Cardiac muscle cell (in vitro differentiated cells and primary cell): ENCODE measurements around the gene CCL4. TPM values are rescaled to one million over a fixed set of nuclear protein-coding genes. Genes with fewer than 3 reads are reported as not detected.
"Not testable (repeated sequence)": the region's sequence is repeated elsewhere in the genome, so short reads cannot be mapped to it uniquely, and the experiment has no call there.

ENCODE experiments used
- DNase-seq, 2 donors: peaks; one replicate each; pipeline versions ENCODE4 v3.0.0 to v3.0.0-alpha.2; 2010 to 2017; ENCODE audit warnings: low read depth in 1 of 2, low spot score in 1 of 2
- H3K27ac ChIP-seq: fragments of 200-600 bp; sonication (generic); 2 replicates; pipeline ENCODE4 v1.5.1; 2016
- H3K27me3 ChIP-seq: fragments of 200-600 bp; sonication (generic); 2 replicates; pipeline ENCODE4 v1.6.0; 2016; ENCODE audit warnings: control low read depth
- H3K36me3 ChIP-seq: fragments of 200-600 bp; sonication (generic); 2 replicates; pipeline ENCODE4 v1.5.1; 2016; ENCODE audit warnings: control low read depth
- H3K4me1 ChIP-seq: fragments of 200-600 bp; sonication (generic); 2 replicates; pipeline ENCODE4 v1.8.1; 2017; ENCODE audit warnings: low read depth, mild to moderate bottlenecking, mixed run types
- H3K4me3 ChIP-seq: fragments of 200-600 bp; sonication (generic); 2 replicates; pipeline ENCODE4 v1.5.1; 2016; ENCODE audit warnings: mild to moderate bottlenecking
- H3K9me3 ChIP-seq: fragments of 200-600 bp; sonication (generic); 2 replicates; pipeline ENCODE4 v1.5.1; 2017; ENCODE audit warnings: low read depth, mild to moderate bottlenecking, control low read depth
- CTCF ChIP-seq: IDR thresholded peaks from 2 replicates; pipeline ENCODE4 v1.5.1; 2012; ENCODE audit warnings: low read depth, mild to moderate bottlenecking, low read length
- polyA plus RNA-seq: library from polyadenylated mRNA; unstranded; fragments of >200 nt; fragmentation: Nextera tagmentation; extraction: Ambion mirVana; gene quantifications from 2 replicates; pipeline ENCODE4 v1.2.1, GENCODE V29; 2016
- total RNA-seq: library from RNA; depleted of rRNA; stranded (reverse); fragments of >200 nt; gene quantifications from 2 replicates; pipeline ENCODE4 v1.2.3, GENCODE V29; 2016

CCL4 gene
- total RNA-seq (not detected in 2 replicates), polyA plus RNA-seq (not detected in 2 replicates)

- H3K36me3 ChIP-seq, H3K4me1 ChIP-seq, H3K27me3 ChIP-seq, DNase-seq, H3K4me3 ChIP-seq, H3K9me3 ChIP-seq, H3K27ac ChIP-seq: not testable (repeated sequence)
Observed at GRCh38 chr17:36103401-36103975, at the start of gene CCL4. Gene CCL4, plus strand, starts transcription at chr17:36103827. Its CDS starts 79 bp downstream, at chr17:36103906.

GRCh38 chr17:36055171-36055570 lies 48.5 kb upstream of the CCL4 start:
- peaks cover 7% of the 10 kb centered on the region for H3K4me1 ChIP-seq
- no peak overlapping the region for H3K27ac ChIP-seq
- no peak for DNase-seq
- H3K9me3 ChIP-seq: no peaks in the 10 kb centered on the region
- H3K4me3 ChIP-seq: no peak overlapping the region
- no peaks in the 10 kb centered on the region for H3K36me3 ChIP-seq
- no peaks in the 10 kb centered on the region for H3K27me3 ChIP-seq
- no peak for TF ChIP-seq CTCF

- Histone ChIP-seq H3K9me3 (no peaks in the 10 kb centered on the region), H3K4me3 (no peak overlapping the region), H3K4me1 (peaks cover 7% of the 10 kb centered on the region), H3K27ac (no peak overlapping the region), H3K36me3 (no peaks in the 10 kb centered on the region), H3K27me3 (no peaks in the 10 kb centered on the region)
- TF ChIP-seq CTCF: no peak
- DNase-seq: no peak
Observed at GRCh38 chr17:36055921-36056520, 47.6 kb upstream of the CCL4 start.

- Histone ChIP-seq H3K4me1 (peaks cover 7% of the 10 kb centered on the region), H3K27ac (no peak overlapping the region), H3K4me3 (no peak overlapping the region), H3K27me3 (no peaks in the 10 kb centered on the region), H3K36me3 (no peaks in the 10 kb centered on the region), H3K9me3 (no peaks in the 10 kb centered on the region)
- no peak for DNase-seq
- TF ChIP-seq CTCF: no peak
Observed at GRCh38 chr17:36057911-36058310, 45.7 kb upstream of the CCL4 start.

- Histone ChIP-seq H3K27ac (no peak overlapping the region), H3K9me3 (no peaks in the 10 kb centered on the region), H3K36me3 (no peaks in the 10 kb centered on the region), H3K27me3 (no peaks in the 10 kb centered on the region), H3K4me1 (peaks cover 7% of the 10 kb centered on the region), H3K4me3 (no peak overlapping the region)
- no peak for DNase-seq
- TF ChIP-seq CTCF: no peak
Observed at GRCh38 chr17:36059406-36059805, 44.2 kb upstream of the CCL4 start.

- TF ChIP-seq CTCF: no peak
- peaks cover 7% of the 10 kb centered on the region for H3K4me1 ChIP-seq
Observed at GRCh38 chr17:36060816-36061215, 42.8 kb upstream of the CCL4 start.

More at GRCh38 chr17:36060816-36061215, 42.8 kb upstream of the CCL4 start:
- no peak overlapping the region for H3K4me3 ChIP-seq
- no peaks in the 10 kb centered on the region for H3K36me3 ChIP-seq
- no peaks in the 10 kb centered on the region for H3K9me3 ChIP-seq
- H3K27me3 ChIP-seq: no peaks in the 10 kb centered on the region
- no peak overlapping the region for H3K27ac ChIP-seq
- no peak for DNase-seq
